Psoas muscle (tissue), 8 donors: Measurements from ENCODE around the gene CLCN1. TPM values are rescaled to one million over a fixed set of nuclear protein-coding genes. Genes with fewer than 3 reads are reported as not detected.

Experiments
- ATAC-seq, 4 donors: fragments of 200-7000 bp; cut with Tn5 transposase; one replicate each; pipeline ENCODE4 v1.9.1; 2020; ENCODE audit warnings: moderate library complexity in 3 of 4, mild to moderate bottlenecking in 2 of 4
- DNase-seq, 2 donors: peaks; one replicate each; pipeline ENCODE4 v3.0.0-alpha.2; 2020
- H3K27ac ChIP-seq: fragments of 200-600 bp; one replicate; pipeline ENCODE4 v1.8.0; 2022
- H3K27me3 ChIP-seq, 3 donors: fragments of 200-600 bp in 1 of 3; one replicate each; pipeline versions ENCODE4 v1.6.1 to v1.8.0; 2013 to 2022; ENCODE audit warnings: low read length in 2 of 3, mild to moderate bottlenecking in 2 of 3, moderate library complexity in 1 of 3; ENCODE audit not compliant: insufficient read depth in 3 of 3
- H3K36me3 ChIP-seq, 2 donors: fragments of 200-600 bp in 1 of 2; one replicate each; pipeline versions ENCODE4 v1.6.1 to v1.8.0; 2013 to 2022; ENCODE audit warnings: low read depth in 1 of 2, mild to moderate bottlenecking in 1 of 2, moderate library complexity in 1 of 2; ENCODE audit not compliant: insufficient read depth in 1 of 2
- H3K4me1 ChIP-seq: fragments of 200-600 bp; one replicate; pipeline ENCODE4 v1.8.0; 2022
- H3K4me3 ChIP-seq: fragments of 200-600 bp; one replicate; pipeline ENCODE4 v1.8.0; 2022; ENCODE audit warnings: mild to moderate bottlenecking
- H3K9me3 ChIP-seq: fragments of 200-600 bp; one replicate; pipeline ENCODE4 v1.8.0; 2022
- CTCF ChIP-seq: fragments of 200-600 bp; IDR thresholded peaks from one replicate; pipeline ENCODE4 v1.8.0; 2022; ENCODE audit warnings: antibody characterized with exemption
- WGBS, 3 donors: extraction: QIAGEN DNeasy Blood & Tissue Kit; methylation state at CpG; one replicate each; pipeline versions ENCODE4 v1.1.6 to v1.1.7; 2013; 5-methylcytosine and 5-hydroxymethylcytosine counted together
- intact Hi-C, 2 donors: fragments of 100-400 bp; cut with DNase I; formaldehyde crosslinking; loops; one replicate each; pipeline versions ENCODE4 v1.11.0 to v1.14.2; 2022
- polyA plus RNA-seq, 3 donors: library from polyadenylated mRNA; stranded (reverse); fragments of 200-250 nt; gene quantifications; one replicate each; pipeline ENCODE4 v1.2.3, GENCODE V29; 2013
- total RNA-seq, 4 donors: library from RNA; stranded (reverse); fragmentation: NEBNext Ultra II Directional in 2 of 4; extraction: Animal tissue kit (Norgen Biotek cat#: 25700) in 2 of 4; gene quantifications; one replicate each; pipeline versions ENCODE4 v1.2.1 to v1.2.4, GENCODE V29; 2021 to 2023
- donor health status: healthy with polysubstance abuse.
- donor health status: DM: no; HTN: no; CAD: no; lungs with moderate emphysema.
- donor health status: Bipolar disorder and iron deficiency.
- donor health status: healthy.
- donor health status: DM: yes; HTN: yes; CAD: no.
- donor health status: DM: no; HTN: no; CAD: no.
- donor health status: DM: no; HTN: no; CAD: no.
- donor health status: DM: yes; HTN: yes; CAD: no.

Gene CLCN1
- total and polyA plus RNA-seq, 7 donors, result 0.73 to 10.9 (median 3.6) TPM

DNA sequence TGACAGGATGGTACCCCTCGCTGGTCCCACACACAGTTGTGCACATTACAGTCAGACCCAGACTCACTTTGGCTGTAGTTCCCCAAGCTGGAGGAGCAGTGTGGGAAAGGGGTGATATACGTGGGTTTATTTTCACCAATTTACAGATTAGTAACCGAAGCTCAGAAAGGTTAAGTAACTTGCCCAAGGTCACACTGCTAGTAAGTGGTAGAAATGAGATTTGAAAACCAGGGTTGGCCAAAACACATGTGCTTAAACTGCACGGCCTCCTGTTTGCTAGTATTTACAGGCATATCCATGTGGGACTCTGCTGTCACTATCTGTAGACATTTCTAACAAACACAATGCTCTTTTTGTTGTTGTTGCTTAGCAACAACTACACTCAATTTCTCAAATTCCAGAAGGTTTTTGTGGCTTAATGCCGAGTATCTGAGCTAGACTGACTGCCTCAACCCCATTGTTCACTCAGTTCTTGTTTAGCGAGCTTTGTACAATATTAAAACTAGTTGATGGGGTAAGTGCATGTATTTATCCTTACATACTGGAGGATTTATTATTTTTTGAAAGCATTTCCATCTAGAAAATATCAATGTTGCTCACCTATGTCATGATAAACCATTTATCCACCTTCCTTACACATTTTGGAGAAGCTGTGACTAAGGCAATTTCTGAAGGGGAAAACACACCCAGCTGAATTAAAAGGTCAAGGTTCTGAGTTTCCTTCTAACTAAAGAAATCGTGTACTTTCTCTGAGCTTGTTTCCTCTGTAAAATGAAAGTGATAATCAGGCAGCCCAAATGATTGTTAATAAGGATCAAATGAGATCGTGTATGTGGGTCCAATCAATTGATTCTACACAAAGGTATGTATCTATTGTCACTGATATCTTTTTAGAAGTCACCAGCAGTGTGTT, 36.5 kb upstream of the CLCN1 start:
- WGBS, 3 donors, result 35 to 43% (median 38%) methylated on average over 8 of the region's 8 CpGs
- intact Hi-C loops, result no loop called here
- no peaks in the 10 kb centered on the region for H3K9me3 ChIP-seq
- TF ChIP-seq CTCF, result no peak
- DNase-seq, result no peak
- no peak overlapping the region for H3K4me3 ChIP-seq
- peak overlapping the region; percentile 25 for H3K27ac ChIP-seq
- no peaks in the 10 kb centered on the region for H3K36me3 ChIP-seq
- no peaks in the 10 kb centered on the region for H3K4me1 ChIP-seq
- peak in 1 of 4 donors; percentile 19 for ATAC-seq
- H3K27me3 ChIP-seq, result no peaks in the 10 kb centered on the region

DNA sequence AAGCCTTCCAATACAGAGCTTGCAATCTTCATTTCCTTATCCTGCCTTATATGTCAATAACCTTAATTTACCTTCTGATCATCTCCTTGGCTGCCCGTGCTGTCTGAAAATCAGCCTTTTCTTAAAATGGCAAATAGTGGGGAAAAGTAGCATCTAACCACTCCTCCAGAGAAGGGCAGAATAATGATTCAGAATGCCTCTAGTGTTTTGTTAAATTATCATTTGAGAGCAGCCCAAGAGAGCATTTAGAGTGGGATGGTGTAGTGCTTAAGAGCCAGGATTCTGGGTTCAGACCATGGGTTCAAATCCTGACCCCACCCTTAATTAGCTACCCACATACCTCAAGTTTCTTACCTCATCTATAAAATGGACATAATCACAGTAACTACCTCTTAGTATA, 35.8 kb upstream of the CLCN1 start:
- no peaks in the 10 kb centered on the region for H3K4me1 ChIP-seq
- DNase-seq (no peak), ATAC-seq (no peak)
- no peaks in the 10 kb centered on the region for H3K36me3 ChIP-seq
- WGBS, 3 donors, result 41 to 53% (median 43%) methylated on average over 1 of the region's 1 CpG
- intact Hi-C loops, result no loop called here
- no peaks in the 10 kb centered on the region for H3K27me3 ChIP-seq
- H3K4me3 ChIP-seq, result no peak overlapping the region
- TF ChIP-seq CTCF, result no peak
- H3K9me3 ChIP-seq, result no peaks in the 10 kb centered on the region
- peak overlapping the region; percentile 2 for H3K27ac ChIP-seq

- no peak for TF ChIP-seq CTCF
- no peaks in the 10 kb centered on the region for H3K4me1 ChIP-seq
- H3K27me3 ChIP-seq, result no peaks in the 10 kb centered on the region
- intact Hi-C loops, result no loop called here
- no peaks in the 10 kb centered on the region for H3K9me3 ChIP-seq
- WGBS, 3 donors, result 46 to 65% (median 56%) methylated on average over 2 of the region's 2 CpGs
- H3K4me3 ChIP-seq, result no peak overlapping the region
- H3K27ac ChIP-seq, result no peak overlapping the region
- ATAC-seq (no peak), DNase-seq (no peak)
- no peaks in the 10 kb centered on the region for H3K36me3 ChIP-seq
These were observed 35.3 kb upstream of the CLCN1 start for GRCh38 chr7:143280566-143280965.

GRCh38 chr7:143281529-143281928, 34.4 kb upstream of the CLCN1 start:
- no peak for TF ChIP-seq CTCF
- ATAC-seq, result no peak
- 88 to 92% (median 92%) methylated on average over 2 of the region's 2 CpGs for WGBS, 3 donors
- Histone ChIP-seq H3K9me3 (no peaks in the 10 kb centered on the region), H3K4me1 (no peaks in the 10 kb centered on the region), H3K4me3 (no peak overlapping the region), H3K27ac (no peak overlapping the region), H3K27me3 (no peaks in the 10 kb centered on the region), H3K36me3 (no peaks in the 10 kb centered on the region)
- no peak for DNase-seq
- intact Hi-C loops, result no loop called here
